Astrocyte (in vitro differentiated cells and primary cell): ENCODE results near the gene SSTR4. TPM values are rescaled to one million over a fixed set of nuclear protein-coding genes. Genes with fewer than 3 reads are reported as not detected.

Experiments
- DNase-seq: peaks from one replicate; pipeline ENCODE4 v3.0.0-alpha.2; 2010; ENCODE audit warnings: low read depth
- FAIRE-seq: peaks from 2 replicates; lab custom pipeline; 2011; peaks lifted over from hg19 to GRCh38; lab: Jason Lieb, UNC
- H2AFZ ChIP-seq: 2 replicates; pipeline ENCODE4 v1.6.0; 2012; ENCODE audit warnings: low read depth, low read length, inconsistent platforms
- H3K27ac ChIP-seq: 2 replicates; pipeline ENCODE4 v1.5.1; 2011; ENCODE audit warnings: low read depth, low read length, inconsistent platforms
- H3K27me3 ChIP-seq: 2 replicates; pipeline ENCODE4 v1.6.0; 2011; ENCODE audit warnings: low read length, inconsistent platforms; ENCODE audit not compliant: insufficient read depth
- H3K36me3 ChIP-seq: 2 replicates; pipeline ENCODE4 v1.5.1; 2011; ENCODE audit warnings: low read length, inconsistent platforms; ENCODE audit not compliant: insufficient read depth
- H3K4me1 ChIP-seq: 2 replicates; pipeline ENCODE4 v1.5.1; 2011; ENCODE audit warnings: low read length, inconsistent platforms; ENCODE audit not compliant: insufficient read depth
- H3K4me2 ChIP-seq: 2 replicates; pipeline ENCODE4 v1.6.0; 2012; ENCODE audit warnings: low read length, inconsistent platforms
- H3K4me3 ChIP-seq: 2 replicates; pipeline ENCODE4 v1.5.1; 2011; ENCODE audit warnings: low read depth, mild to moderate bottlenecking, low read length, inconsistent platforms; ENCODE audit not compliant: insufficient read depth
- H3K79me2 ChIP-seq: 2 replicates; pipeline ENCODE4 v1.6.0; 2012; ENCODE audit warnings: mild to moderate bottlenecking, low read length, inconsistent platforms; ENCODE audit not compliant: insufficient read depth
- H3K9ac ChIP-seq: 2 replicates; pipeline ENCODE4 v1.6.0; 2012; ENCODE audit warnings: mild to moderate bottlenecking, low read length, inconsistent platforms
- H3K9me3 ChIP-seq: 2 replicates; pipeline ENCODE4 v1.5.1; 2012; ENCODE audit warnings: low read depth, mild to moderate bottlenecking, low read length, inconsistent platforms; ENCODE audit not compliant: insufficient read depth
- H4K20me1 ChIP-seq: 2 replicates; pipeline ENCODE4 v1.6.0; 2012; ENCODE audit warnings: low read length, inconsistent platforms; ENCODE audit not compliant: insufficient read depth
- H3K27ac Mint-ChIP-seq: one replicate; pipeline ENCODE4 v1.8.0; 2021; ENCODE audit warnings: mild to moderate bottlenecking, mixed read lengths; ENCODE audit not compliant: unreplicated experiment
- H3K27me3 Mint-ChIP-seq: one replicate; pipeline ENCODE4 v1.8.0; 2021; ENCODE audit warnings: low read depth, mixed read lengths; ENCODE audit not compliant: unreplicated experiment
- H3K36me3 Mint-ChIP-seq: one replicate; pipeline ENCODE4 v1.8.0; 2021; ENCODE audit warnings: low read depth, mixed read lengths; ENCODE audit not compliant: unreplicated experiment
- H3K4me1 Mint-ChIP-seq: one replicate; pipeline ENCODE4 v1.8.0; 2021; ENCODE audit warnings: low read depth, mixed read lengths; ENCODE audit not compliant: unreplicated experiment
- H3K4me3 Mint-ChIP-seq: one replicate; pipeline ENCODE4 v1.8.0; 2021; ENCODE audit warnings: mild to moderate bottlenecking, moderate library complexity, mixed read lengths; ENCODE audit not compliant: unreplicated experiment
- H3K9me3 Mint-ChIP-seq: one replicate; pipeline ENCODE4 v1.8.0; 2021; ENCODE audit warnings: mild to moderate bottlenecking, mixed read lengths; ENCODE audit not compliant: unreplicated experiment
- EZH2 ChIP-seq: IDR thresholded peaks from 2 replicates; pipeline ENCODE4 v1.6.1; 2012; ENCODE audit warnings: mild to moderate bottlenecking, low read length, inconsistent platforms; ENCODE audit not compliant: insufficient read depth
- total RNA-seq: library from RNA; stranded (reverse); gene quantifications from 2 replicates; pipeline ENCODE4 v1.2.1, GENCODE V29; 2021
- TF ChIP-seq, protein P1 (sequence below): IDR thresholded peaks from 2 replicates; pipeline ENCODE4 v1.5.1; 2011; ENCODE audit warnings: low read depth, mild to moderate bottlenecking, inconsistent platforms, low read length, moderate library complexity; ENCODE audit not compliant: insufficient read depth

The SSTR4 gene
- total RNA-seq, 1 donor from 2014 or later = not detected

DNA sequence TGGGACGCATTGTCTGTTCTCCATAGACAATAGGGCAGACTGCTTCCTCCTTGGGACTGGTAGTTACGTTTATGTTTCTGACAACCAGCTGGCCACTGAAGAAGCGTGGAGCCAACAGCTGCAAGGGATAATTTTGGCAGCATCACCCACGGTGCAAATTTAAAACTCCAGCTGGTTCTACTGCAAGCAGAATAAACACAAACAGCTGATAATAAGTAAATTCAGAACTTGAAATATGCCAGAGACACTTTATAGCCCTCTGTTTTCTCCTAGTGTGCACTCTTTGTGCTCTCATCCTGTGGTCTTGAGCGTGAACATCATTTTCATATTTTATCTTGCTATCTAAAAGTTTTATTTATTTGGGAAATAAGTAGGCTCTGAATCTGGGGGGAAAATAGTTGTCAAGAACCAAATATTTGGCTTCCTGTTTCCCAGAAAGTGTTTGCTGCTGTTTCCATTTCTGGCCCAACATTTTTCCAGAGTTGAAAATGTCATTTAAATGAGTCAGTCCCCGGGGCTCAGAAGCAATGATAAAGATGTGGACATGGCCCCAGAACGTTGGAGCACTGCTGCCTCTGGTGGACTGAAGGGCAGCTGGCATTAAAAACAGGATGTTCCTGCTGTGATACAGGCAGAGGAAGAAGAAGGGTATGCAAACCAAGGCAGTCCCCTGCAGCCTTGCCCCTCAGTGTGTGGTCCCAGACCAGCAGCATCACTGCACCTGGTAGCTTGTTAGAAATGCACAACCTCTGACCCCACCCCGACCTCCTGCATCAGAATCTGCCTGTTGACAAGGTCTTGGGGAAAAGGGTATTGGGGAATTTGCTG lies 26.8 kb downstream of the SSTR4 start:
- Mint-ChIP-seq H3K36me3 (no peaks in the 10 kb centered on the region), H3K4me1 (peaks cover 15% of the 10 kb centered on the region), H3K4me3 (no peak overlapping the region), H3K9me3 (no peaks in the 10 kb centered on the region), H3K27ac (no peak overlapping the region), H3K27me3 (peaks cover 2% of the 10 kb centered on the region)
- Histone ChIP-seq H4K20me1 (no peaks in the 10 kb centered on the region), H3K79me2 (no peaks in the 10 kb centered on the region), H3K9me3 (no peaks in the 10 kb centered on the region), H2AFZ (no peak overlapping the region), H3K4me1 (peaks cover 13% of the 10 kb centered on the region), H3K36me3 (no peaks in the 10 kb centered on the region), H3K4me3 (no peak overlapping the region), H3K27me3 (no peaks in the 10 kb centered on the region), H3K4me2 (peak overlapping the region; percentile 42), H3K27ac (peak overlapping the region; percentile 16), H3K9ac (no peak overlapping the region)
- DNase-seq (peak; percentile 51), FAIRE-seq (peak; percentile 69)
- TF ChIP-seq, protein P1, sequence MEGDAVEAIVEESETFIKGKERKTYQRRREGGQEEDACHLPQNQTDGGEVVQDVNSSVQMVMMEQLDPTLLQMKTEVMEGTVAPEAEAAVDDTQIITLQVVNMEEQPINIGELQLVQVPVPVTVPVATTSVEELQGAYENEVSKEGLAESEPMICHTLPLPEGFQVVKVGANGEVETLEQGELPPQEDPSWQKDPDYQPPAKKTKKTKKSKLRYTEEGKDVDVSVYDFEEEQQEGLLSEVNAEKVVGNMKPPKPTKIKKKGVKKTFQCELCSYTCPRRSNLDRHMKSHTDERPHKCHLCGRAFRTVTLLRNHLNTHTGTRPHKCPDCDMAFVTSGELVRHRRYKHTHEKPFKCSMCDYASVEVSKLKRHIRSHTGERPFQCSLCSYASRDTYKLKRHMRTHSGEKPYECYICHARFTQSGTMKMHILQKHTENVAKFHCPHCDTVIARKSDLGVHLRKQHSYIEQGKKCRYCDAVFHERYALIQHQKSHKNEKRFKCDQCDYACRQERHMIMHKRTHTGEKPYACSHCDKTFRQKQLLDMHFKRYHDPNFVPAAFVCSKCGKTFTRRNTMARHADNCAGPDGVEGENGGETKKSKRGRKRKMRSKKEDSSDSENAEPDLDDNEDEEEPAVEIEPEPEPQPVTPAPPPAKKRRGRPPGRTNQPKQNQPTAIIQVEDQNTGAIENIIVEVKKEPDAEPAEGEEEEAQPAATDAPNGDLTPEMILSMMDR = peak; percentile 55
- TF ChIP-seq EZH2 = no peak

DNA sequence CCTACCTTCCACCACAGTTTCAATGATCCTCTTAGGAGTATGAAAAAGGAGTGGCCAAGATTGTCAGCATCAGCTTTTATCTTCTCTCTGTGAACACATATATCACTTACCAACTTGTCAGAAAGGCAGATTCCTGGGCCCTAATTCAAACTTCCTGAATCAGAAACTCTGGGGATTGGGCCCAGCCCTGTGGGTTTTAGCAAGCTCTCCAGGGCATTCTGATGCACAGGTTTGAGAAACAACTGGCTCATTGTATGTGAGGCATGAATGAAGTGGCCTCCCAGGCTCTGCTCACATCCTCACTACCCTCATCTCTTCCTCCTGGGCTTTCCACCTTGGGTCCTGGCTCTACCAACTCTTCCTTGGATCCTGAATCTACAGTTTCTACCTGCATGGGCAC lies 27.5 kb downstream of the SSTR4 start:
- Mint-ChIP-seq H3K4me3 (no peak overlapping the region), H3K4me1 (peaks cover 15% of the 10 kb centered on the region), H3K9me3 (no peaks in the 10 kb centered on the region), H3K36me3 (no peaks in the 10 kb centered on the region), H3K27ac (no peak overlapping the region), H3K27me3 (peaks cover 4% of the 10 kb centered on the region)
- Histone ChIP-seq H3K9me3 (no peaks in the 10 kb centered on the region), H3K27me3 (no peaks in the 10 kb centered on the region), H3K4me1 (peaks cover 13% of the 10 kb centered on the region), H3K27ac (no peak overlapping the region), H3K9ac (no peak overlapping the region), H3K4me3 (no peak overlapping the region), H3K79me2 (no peaks in the 10 kb centered on the region), H2AFZ (no peak overlapping the region), H3K4me2 (no peak overlapping the region), H4K20me1 (no peaks in the 10 kb centered on the region), H3K36me3 (no peaks in the 10 kb centered on the region)
- DNase-seq (no peak), FAIRE-seq (no peak)
- no peak for TF ChIP-seq EZH2
- TF ChIP-seq, protein P1 = no peak

DNA sequence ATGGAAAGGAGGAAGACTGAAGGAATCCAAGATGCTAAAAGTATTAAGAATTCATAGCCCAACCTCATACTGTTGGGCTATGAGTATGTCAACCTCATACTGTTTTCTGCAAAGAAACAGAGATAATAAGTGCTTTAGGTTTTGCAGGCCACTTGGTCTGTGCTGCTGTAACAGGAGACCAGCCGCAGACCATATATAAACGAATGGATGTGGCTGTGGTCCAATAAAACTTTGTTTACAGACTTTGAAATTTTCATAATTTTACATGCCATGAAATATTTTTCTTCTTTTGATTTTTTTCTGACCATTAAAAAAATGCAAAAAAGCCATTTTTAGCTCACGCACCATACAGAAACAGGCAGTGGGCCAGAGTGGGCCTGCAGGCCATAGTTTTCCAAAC lies 28.1 kb downstream of the SSTR4 start:
- Histone ChIP-seq H3K4me1 (peaks cover 13% of the 10 kb centered on the region), H3K27me3 (no peaks in the 10 kb centered on the region), H3K4me2 (no peak overlapping the region), H3K9me3 (no peaks in the 10 kb centered on the region), H2AFZ (no peak overlapping the region), H3K9ac (no peak overlapping the region), H3K79me2 (no peaks in the 10 kb centered on the region), H3K27ac (no peak overlapping the region), H3K36me3 (no peaks in the 10 kb centered on the region), H3K4me3 (no peak overlapping the region), H4K20me1 (no peaks in the 10 kb centered on the region)
- no peak overlapping the region for H3K27ac Mint-ChIP-seq
- no peak for TF ChIP-seq EZH2
- TF ChIP-seq, protein P1 = no peak
- peaks cover 4% of the 10 kb centered on the region for H3K27me3 Mint-ChIP-seq
- H3K36me3 Mint-ChIP-seq = no peaks in the 10 kb centered on the region
- H3K9me3 Mint-ChIP-seq = no peaks in the 10 kb centered on the region
- peaks cover 15% of the 10 kb centered on the region for H3K4me1 Mint-ChIP-seq
- no peak for FAIRE-seq
- DNase-seq = no peak
- H3K4me3 Mint-ChIP-seq = no peak overlapping the region
